K562 (cell line): ENCODE measurements around the gene ZAP70. TPM values are rescaled to one million over a fixed set of nuclear protein-coding genes. Genes with fewer than 3 reads are reported as not detected.

Experiments
- ATAC-seq: fragments of 200-7000 bp; cut with Tn5 transposase; 3 replicates; pipeline ENCODE4 v1.9.1; 2020; ENCODE audit warnings: moderate library complexity
- BruUV-seq: library from RNA; stranded (reverse); fragments of 400-500 nt; replicated peaks from 2 replicates; lab custom pipeline; 2021; lab: Mats Ljungman, UMichigan
- CTCF ChIA-PET: fragments of 300-600 bp; formaldehyde crosslinking; extraction: SDS; loops from one replicate; lab custom pipeline; 2021; ENCODE audit warnings: low intra/inter-chr PET ratio; lab: Yijun Ruan, JAX
- POLR2A ChIA-PET: fragments of 300-600, 350-650 bp; sonication (Branson Sonifier 250); formaldehyde crosslinking; extraction: SDS; loops from one replicate; lab custom pipeline; 2021; ENCODE audit warnings: antibody characterized with exemption, inconsistent platforms; lab: Yijun Ruan, JAX
- DNase-seq, 4 experiments: peaks; one replicate each; pipeline versions ENCODE4 v3.0.0 to v3.0.0-alpha.2; 2011 to 2018; ENCODE audit warnings: low spot score in 3 of 4, mixed read lengths in 3 of 4; ENCODE audit errors: extremely low read depth in 1 of 4
- FAIRE-seq: peaks from 2 replicates; lab custom pipeline; 2011; peaks lifted over from hg19 to GRCh38; lab: Jason Lieb, UNC
- H2AFZ ChIP-seq: 2 replicates; pipeline ENCODE4 v1.6.0; 2011; ENCODE audit warnings: low read depth, low read length, control low read depth, inconsistent platforms
- H3K27ac ChIP-seq: fragments of 200-600 bp; 3 replicates; pipeline ENCODE4 v1.8.0; 2011; ENCODE audit warnings: low read depth, mild to moderate bottlenecking, control low read depth, inconsistent platforms, low read length, moderate library complexity, mixed read lengths; ENCODE audit errors: extremely low read depth
- H3K27me3 ChIP-seq, 2 experiments: fragments of 300-600 bp in 1 of 2; 2 replicates in 1 of 2; 3 replicates in 1 of 2; pipeline versions ENCODE4 v1.6.0 to v1.8.0; 2011; ENCODE audit warnings: inconsistent platforms in 2 of 2, low read length in 2 of 2, mild to moderate bottlenecking in 1 of 2, mixed read lengths in 1 of 2, moderate library complexity in 1 of 2; ENCODE audit not compliant: control insufficient read depth in 2 of 2, insufficient read depth in 2 of 2
- H3K36me3 ChIP-seq: fragments of 300-600 bp; 3 replicates; pipeline ENCODE4 v1.8.0; 2011; ENCODE audit warnings: mild to moderate bottlenecking, low read length, inconsistent platforms; ENCODE audit not compliant: control insufficient read depth, insufficient read depth
- H3K4me1 ChIP-seq, 2 experiments: fragments of 200-600 bp in 1 of 2; replicated peaks in 1 of 2; 2 replicates in 1 of 2; 3 replicates in 1 of 2; pipeline versions ENCODE4 v1.5.1 to v1.8.0; 2011; ENCODE audit warnings: inconsistent platforms in 2 of 2, low read length in 2 of 2, mild to moderate bottlenecking in 1 of 2, mixed read lengths in 1 of 2, moderate library complexity in 1 of 2; ENCODE audit not compliant: control insufficient read depth in 2 of 2, insufficient read depth in 2 of 2
- H3K4me2 ChIP-seq: 2 replicates; pipeline ENCODE4 v1.6.1; 2011; ENCODE audit warnings: low read length, control low read depth, inconsistent platforms, mixed read lengths; ENCODE audit not compliant: insufficient read depth
- H3K4me3 ChIP-seq: fragments of 200-600 bp; sonication (generic), shearing (Covaris generic); 2 replicates; pipeline ENCODE4 v1.5.1; 2016; ENCODE audit warnings: control low read depth, inconsistent platforms
- H3K79me2 ChIP-seq: fragments of 200-600 bp; 3 replicates; pipeline ENCODE4 v1.8.0; 2011; ENCODE audit warnings: low read length, inconsistent platforms; ENCODE audit not compliant: control insufficient read depth, insufficient read depth
- H3K9ac ChIP-seq, 2 experiments: 2 replicates each; pipeline versions ENCODE4 v1.6.0 to v1.6.1; 2011; ENCODE audit warnings: low read depth in 2 of 2, low read length in 2 of 2, control low read depth in 1 of 2, inconsistent platforms in 1 of 2, mild to moderate bottlenecking in 1 of 2, mixed read lengths in 1 of 2; ENCODE audit not compliant: insufficient read depth in 1 of 2
- H3K9me1 ChIP-seq: one replicate; pipeline ENCODE4 v1.6.0; 2011; ENCODE audit warnings: inconsistent platforms, mild to moderate bottlenecking, low read length, moderate library complexity; ENCODE audit not compliant: control insufficient read depth, insufficient read depth
- H3K9me3 ChIP-seq: replicated peaks from 2 replicates; pipeline ENCODE4 v1.5.1; 2011; ENCODE audit warnings: low read depth, low read length, inconsistent platforms; ENCODE audit not compliant: control insufficient read depth, insufficient read depth
- H4K20me1 ChIP-seq: replicated peaks from 2 replicates; pipeline ENCODE4 v1.6.1; 2011; ENCODE audit warnings: low read length, inconsistent platforms, mixed read lengths; ENCODE audit not compliant: control insufficient read depth, insufficient read depth
- ETS2 ChIP-seq: IDR thresholded peaks from 2 replicates; pipeline ENCODE4 v1.6.1; 2016; ENCODE audit warnings: borderline replicate concordance, missing genetic modification characterization, mild to moderate bottlenecking, moderate library complexity, missing compliant biosample characterization; ENCODE audit not compliant: poor library complexity, severe bottlenecking
- HEY1 ChIP-seq: fragments of 250-450 bp; sonication (Bioruptor Pico); IDR thresholded peaks from 2 replicates; pipeline ENCODE4 v1.5.0; 2020; ENCODE audit warnings: mild to moderate bottlenecking, moderate library complexity, borderline replicate concordance
- HMG20A ChIP-seq: fragments of 450-650 bp; formaldehyde crosslinking; conservative IDR thresholded peaks from 2 replicates; pipeline ENCODE4 v1.4.0; 2020; ENCODE audit warnings: mild to moderate bottlenecking, mixed read lengths
- JUN ChIP-seq, 2 experiments: sonication (generic) in 1 of 2; formaldehyde crosslinking in 1 of 2; IDR thresholded peaks; 2 replicates each; pipeline versions ENCODE4 v1.6.1 to v1.8.0; 2012 to 2022; ENCODE audit warnings: borderline replicate concordance in 2 of 2, mild to moderate bottlenecking in 2 of 2, improper control_type of control experiment in 1 of 2, low read depth in 1 of 2, low read length in 1 of 2, missing genetic modification reagents in 1 of 2
- SIN3A ChIP-seq, 2 experiments: fragments of 150-350 bp in 1 of 2; IDR thresholded peaks; 2 replicates each; pipeline ENCODE4 v1.6.1; 2011 to 2016; ENCODE audit warnings: borderline replicate concordance in 2 of 2, low read depth in 2 of 2, low read length in 2 of 2, mild to moderate bottlenecking in 2 of 2, moderate library complexity in 2 of 2; ENCODE audit not compliant: control insufficient read depth in 1 of 2
- TAF9B ChIP-seq: fragments of 450-650 bp; IDR thresholded peaks from 2 replicates; pipeline ENCODE4 v1.6.1; 2018; ENCODE audit warnings: mild to moderate bottlenecking; ENCODE audit not compliant: partially characterized antibody
- THRAP3 ChIP-seq: fragments of 450-650 bp; IDR thresholded peaks from 2 replicates; pipeline ENCODE4 v1.6.1; 2016; ENCODE audit warnings: mild to moderate bottlenecking, inconsistent platforms, borderline replicate concordance
- ZBTB11 ChIP-seq, 3 experiments: fragments of 200-800 bp in 1 of 3; fragments of 250-450 bp in 1 of 3; fragments of 450-650 bp in 1 of 3; sonication (Bioruptor Pico) in 1 of 3; sonication (Bioruptor generic) in 1 of 3; formaldehyde crosslinking in 1 of 3; IDR thresholded peaks; 2 replicates each; pipeline versions ENCODE4 v1.6.1 to v1.8.0; 2016 to 2022; ENCODE audit warnings: mild to moderate bottlenecking in 2 of 3, missing genetic modification characterization in 2 of 3, missing compliant biosample characterization in 1 of 3, moderate library complexity in 1 of 3
- ZBTB33 ChIP-seq: sonication (generic); formaldehyde crosslinking; IDR thresholded peaks from 2 replicates; pipeline ENCODE4 v1.8.1; 2023; ENCODE audit warnings: mild to moderate bottlenecking, missing genetic modification reagents
- ZNF12 ChIP-seq: sonication (generic); formaldehyde crosslinking; IDR thresholded peaks from 2 replicates; pipeline ENCODE4 v1.4.0; 2020; ENCODE audit warnings: mild to moderate bottlenecking, missing genetic modification reagents
- ZNF224 ChIP-seq: sonication (generic); formaldehyde crosslinking; IDR thresholded peaks from 2 replicates; pipeline ENCODE4 v1.8.0; 2022; ENCODE audit warnings: mild to moderate bottlenecking, missing genetic modification reagents
- WGBS: fragments of 100-300 bp; shearing (Covaris generic); methylation state at CpG from one replicate; pipeline ENCODE4 v1.1.6; 2016; ENCODE audit warnings: low coverage, mixed read lengths; ENCODE audit not compliant: insufficient coverage; ENCODE audit errors: missing lambda C conversion rate; 5-methylcytosine and 5-hydroxymethylcytosine counted together
- in situ Hi-C: fragments of 300-500 bp; cut with MboI; formaldehyde crosslinking; loops from 4 replicates; pipeline ENCODE4 v1.15.0; 2018; ENCODE audit warnings: inconsistent platforms, mixed read lengths
- intact Hi-C: fragments of 100-400 bp; cut with micrococcal nuclease; formaldehyde crosslinking; loops from 2 replicates; pipeline ENCODE4 v1.14.2; 2022
- polyA plus RNA-seq, 8 experiments: library from polyadenylated mRNA; depleted of rRNA in 4 of 8; stranded (reverse) in 5 of 8; unstranded in 3 of 8; fragments of >200 nt; fragmentation: Nextera tagmentation in 2 of 8; fragmentation: Illumina TruSeq in 1 of 8; extraction: Ambion mirVana in 2 of 8; extraction: Trizol in 1 of 8; gene quantifications; 2 replicates each; pipeline versions ENCODE4 v1.2.1 to v1.2.3, GENCODE V29; 2011 to 2014; ENCODE audit warnings: inconsistent platforms in 1 of 8, missing spikeins in 1 of 8
- total RNA-seq, 7 experiments: library from RNA; depleted of rRNA in 6 of 7; stranded (reverse); fragments of >200 nt in 6 of 7; fragmentation: Illumina TruSeq in 2 of 7; extraction: Trizol in 2 of 7; gene quantifications; 2 replicates each; pipeline versions ENCODE4 v1.2.1 to v1.2.3, GENCODE V29; 2011 to 2021; ENCODE audit warnings: low replicate concordance in 1 of 7

ZAP70 gene
- total and polyA plus RNA-seq, 9 of the 15 experiments (the other 6 are each of a cell fraction or from before 2014, with no cell fraction given): 0.06 to 0.80 (median 0.21) TPM; not detected in 1

GRCh38 chr2:97703741-97704140 lies 9.6 kb upstream of the ZAP70 start:
- intact Hi-C loops (loop anchor here (10.0 kb wide), 1 partner anchor 681 kb away; no protein-coding TSS in a partner anchor), in situ Hi-C loops (loop anchor here (5.0 kb wide), 1 partner anchor 106 kb away; no protein-coding TSS in a partner anchor)
- ATAC-seq (no peak), FAIRE-seq (no peak), DNase-seq (no peak)
- H3K9me3 ChIP-seq: no peaks in the 10 kb centered on the region
- H2AFZ ChIP-seq: no peak overlapping the region
- no peak overlapping the region for H3K27ac ChIP-seq
- BruUV-seq: no TSS peak
- H3K4me2 ChIP-seq: no peak overlapping the region
- ChIA-PET POLR2A (no interaction called here), CTCF (no interaction called here)
- H3K27me3 ChIP-seq: no peaks in the 10 kb centered on the region
- 2% methylated on average over 3 of the region's 3 CpGs for WGBS
- H3K36me3 ChIP-seq: no peaks in the 10 kb centered on the region
- TF ChIP-seq HMG20A (CRISPR knock-in tag) (no peak), ZNF224 (CRISPR knock-in tag) (no peak), THRAP3 (no peak), ZBTB33 (CRISPR knock-in tag) (no peak), TAF9B (no peak), ZNF12 (CRISPR knock-in tag) (no peak), HEY1 (CRISPR knock-in tag) (no peak), ETS2 (no peak), JUN (IDR thresholded peaks at IDR 0.05; ENCODE audit: borderline replicate concordance, low read depth, low read length) (no peak), JUN (CRISPR knock-in tag; IDR thresholded peaks at IDR 0.05; ENCODE audit: borderline replicate concordance) (no peak), SIN3A (IDR thresholded peaks at IDR 0.05; ENCODE audit: borderline replicate concordance in 2 of 2, control insufficient read depth in 1 of 2, low read depth in 2 of 2, low read length in 2 of 2) (no peak), ZBTB11 (CRISPR knock-in tag; IDR thresholded peaks at IDR 0.05) (no peak)
- no peaks in the 10 kb centered on the region for H3K9me1 ChIP-seq
- H3K9ac ChIP-seq: no peak overlapping the region
- H3K4me1 ChIP-seq: peaks cover 2 to 7% of the 10 kb centered on the region in 2 experiments; a peak in 3 of 5 replicates
- no peaks in the 10 kb centered on the region for H3K79me2 ChIP-seq
- no peak overlapping the region for H3K4me3 ChIP-seq
- H4K20me1 ChIP-seq: no peaks in the 10 kb centered on the region
